Transverse colon (tissue), 4 donors: ENCODE data around the gene ZNF674. TPM values are rescaled to one million over a fixed set of nuclear protein-coding genes. Genes with fewer than 3 reads are reported as not detected.
"Not testable (repeated sequence)": the region's sequence is repeated elsewhere in the genome, so short reads cannot be mapped to it uniquely, and the experiment has no call there.

Experiments used
- DNase-seq: peaks from one replicate; pipeline ENCODE4 v3.0.0-alpha.2; 2019
- H3K27ac ChIP-seq, 4 donors: fragments of 200-600 bp; sonication (generic); 2 replicates each; pipeline ENCODE4 v1.5.1; 2016 to 2018; ENCODE audit warnings: inconsistent platforms in 4 of 4
- H3K27me3 ChIP-seq: fragments of 200-600 bp; sonication (generic); 2 replicates; pipeline ENCODE4 v1.5.1; 2017; ENCODE audit warnings: inconsistent platforms
- H3K36me3 ChIP-seq, 4 donors: fragments of 200-600 bp; sonication (generic); 2 replicates each; pipeline ENCODE4 v1.5.1; 2017 to 2019; ENCODE audit warnings: inconsistent platforms in 4 of 4
- H3K4me1 ChIP-seq, 4 donors: fragments of 200-600 bp; sonication (generic); 2 replicates each; pipeline ENCODE4 v1.5.1; 2017 to 2020; ENCODE audit warnings: inconsistent platforms in 4 of 4
- H3K4me3 ChIP-seq, 4 donors: fragments of 200-600 bp; sonication (generic); 1 replicate in 1 of 4; 2 replicates in 3 of 4; pipeline versions ENCODE4 v1.5.1 to v1.6.1; 2017 to 2019; ENCODE audit warnings: inconsistent platforms in 4 of 4
- H3K9me3 ChIP-seq, 2 donors: fragments of 200-600 bp; sonication (generic); 2 replicates each; pipeline ENCODE4 v1.5.1; 2017 to 2019; ENCODE audit warnings: inconsistent platforms in 2 of 2
- EP300 ChIP-seq: sonication (generic); formaldehyde crosslinking; IDR thresholded peaks from one replicate; pipeline ENCODE4 v1.6.1; 2017; ENCODE audit warnings: antibody characterized with exemption, low read depth
- POLR2A ChIP-seq: fragments of 450-650 bp; IDR thresholded peaks from one replicate; pipeline ENCODE4 v1.6.1; 2016; ENCODE audit warnings: antibody characterized with exemption, mild to moderate bottlenecking, moderate library complexity
- POLR2AphosphoS5 ChIP-seq, 3 donors: sonication (generic); formaldehyde crosslinking; IDR thresholded peaks; one replicate each; pipeline ENCODE4 v1.6.1; 2016; ENCODE audit warnings: antibody characterized with exemption in 3 of 3
- WGBS, 2 donors: methylation state at CpG; one replicate each; pipeline ENCODE4 v1.1.5; 2018; ENCODE audit warnings: low coverage in 1 of 2; 5-methylcytosine and 5-hydroxymethylcytosine counted together
- in situ Hi-C, 4 donors: fragments of 200-750 bp; cut with MboI; loops; one replicate each; pipeline versions ENCODE4 v1.15.0 to v1.15.1; 2017; ENCODE audit warnings: low sequenced_read_pairs in 3 of 4, low pct_ligation_motif_present in 1 of 4, low pct_unique_long_range_greater_than_20kb in 1 of 4
- intact Hi-C: fragments of 100-400 bp; cut with DNase I; formaldehyde crosslinking; loops from one replicate; pipeline ENCODE4 v1.15.1; 2023; ENCODE audit warnings: low total_unique reads
- total RNA-seq, 4 donors: library from RNA; depleted of rRNA; stranded (reverse); fragments of >200 nt; gene quantifications; one replicate each; pipeline ENCODE4 v1.1.0, GENCODE V29; 2016
- TF ChIP-seq, protein P1 (sequence below), 5 experiments: fragments of 200-600 bp in 3 of 5; fragments of 450-650 bp in 2 of 5; sonication (generic) in 3 of 5; IDR thresholded peaks; 1 replicate in 2 of 5; 2 replicates in 3 of 5; pipeline ENCODE4 v1.5.1; 2016 to 2017; ENCODE audit warnings: antibody characterized with exemption in 5 of 5, inconsistent platforms in 3 of 5, mild to moderate bottlenecking in 2 of 5, moderate library complexity in 1 of 5

The ZNF674 gene
- total RNA-seq, 4 donors from 2014 or later: 0.37 to 11.0 (median 5.6) TPM

DNA sequence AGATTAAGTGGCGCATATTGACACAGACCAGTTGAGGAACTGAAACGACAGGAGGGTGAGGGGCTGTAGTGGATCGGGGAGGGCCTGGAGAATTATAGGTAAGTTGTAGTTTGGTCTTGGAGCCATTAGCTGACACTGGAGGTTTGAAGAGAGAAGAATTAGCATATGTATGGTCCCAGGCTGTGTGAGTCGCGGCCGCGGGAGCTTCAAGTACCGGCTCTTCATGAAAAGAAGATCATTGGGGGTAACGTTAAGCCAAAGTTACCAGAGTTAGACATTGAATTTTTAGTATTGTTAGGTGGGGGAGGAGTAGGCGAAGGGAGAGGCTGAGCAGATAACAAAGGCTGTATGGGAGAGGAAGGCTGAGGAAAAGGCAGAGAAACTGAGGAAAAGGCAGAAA is 56.5 kb downstream of the ZNF674 start:
- Histone ChIP-seq H3K27me3 (no peaks in the 10 kb centered on the region), H3K36me3 (no peaks in the 10 kb centered on the region), H3K27ac (no peak overlapping the region), H3K4me3 (no peak overlapping the region), H3K9me3 (no peaks in the 10 kb centered on the region), H3K4me1 (no peaks in the 10 kb centered on the region)
- intact Hi-C loops: no loop called here
- DNase-seq: no peak
- WGBS, 2 donors: 84% methylated on average over 10 of the region's 10 CpGs; no CpG with 5 or more reads in 1 of the 2 donors
- no peak for TF ChIP-seq POLR2A
- no peak for TF ChIP-seq POLR2AphosphoS5 (IDR thresholded peaks at IDR 0.05)
- no peak for TF ChIP-seq EP300
- TF ChIP-seq, protein P1, sequence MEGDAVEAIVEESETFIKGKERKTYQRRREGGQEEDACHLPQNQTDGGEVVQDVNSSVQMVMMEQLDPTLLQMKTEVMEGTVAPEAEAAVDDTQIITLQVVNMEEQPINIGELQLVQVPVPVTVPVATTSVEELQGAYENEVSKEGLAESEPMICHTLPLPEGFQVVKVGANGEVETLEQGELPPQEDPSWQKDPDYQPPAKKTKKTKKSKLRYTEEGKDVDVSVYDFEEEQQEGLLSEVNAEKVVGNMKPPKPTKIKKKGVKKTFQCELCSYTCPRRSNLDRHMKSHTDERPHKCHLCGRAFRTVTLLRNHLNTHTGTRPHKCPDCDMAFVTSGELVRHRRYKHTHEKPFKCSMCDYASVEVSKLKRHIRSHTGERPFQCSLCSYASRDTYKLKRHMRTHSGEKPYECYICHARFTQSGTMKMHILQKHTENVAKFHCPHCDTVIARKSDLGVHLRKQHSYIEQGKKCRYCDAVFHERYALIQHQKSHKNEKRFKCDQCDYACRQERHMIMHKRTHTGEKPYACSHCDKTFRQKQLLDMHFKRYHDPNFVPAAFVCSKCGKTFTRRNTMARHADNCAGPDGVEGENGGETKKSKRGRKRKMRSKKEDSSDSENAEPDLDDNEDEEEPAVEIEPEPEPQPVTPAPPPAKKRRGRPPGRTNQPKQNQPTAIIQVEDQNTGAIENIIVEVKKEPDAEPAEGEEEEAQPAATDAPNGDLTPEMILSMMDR (IDR thresholded peaks at IDR 0.05): no peak
- in situ Hi-C loops: no loop called here

DNA sequence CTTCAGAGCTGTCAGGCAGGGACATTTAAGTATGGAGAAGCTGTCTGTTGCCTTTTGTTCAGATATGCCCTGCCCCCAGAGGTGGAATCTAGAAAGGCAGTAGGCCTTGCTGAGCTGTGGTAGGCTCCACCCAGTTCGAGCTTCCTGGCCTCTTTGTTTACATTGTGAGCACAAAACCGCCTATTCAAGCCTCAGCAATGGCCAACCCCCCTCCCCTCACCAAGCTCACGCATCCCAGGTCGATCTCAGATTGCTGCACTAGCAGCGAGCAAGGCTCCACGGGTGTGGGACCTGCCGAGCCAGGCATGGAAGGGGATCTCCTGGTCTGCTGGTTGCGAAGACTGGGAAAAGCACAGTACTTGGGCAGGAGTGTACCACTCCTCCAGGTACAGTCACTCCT is 59.3 kb downstream of the ZNF674 start:
- intact Hi-C loops: no loop called here
- H3K4me1 ChIP-seq: no peaks in the 10 kb centered on the region
- WGBS, 2 donors: 80% methylated on average over 8 of the region's 8 CpGs; no CpG with 5 or more reads in 1 of the 2 donors
- in situ Hi-C loops: no loop called here
- no peak overlapping the region for H3K27ac ChIP-seq
- H3K9me3 ChIP-seq: no peaks in the 10 kb centered on the region
- DNase-seq: no peak
- no peaks in the 10 kb centered on the region for H3K27me3 ChIP-seq
- no peak for TF ChIP-seq POLR2A
- TF ChIP-seq, protein P1 (IDR thresholded peaks at IDR 0.05): no peak
- TF ChIP-seq POLR2AphosphoS5 (IDR thresholded peaks at IDR 0.05): no peak
- no peak for TF ChIP-seq EP300
- no peaks in the 10 kb centered on the region for H3K36me3 ChIP-seq
- no peak overlapping the region for H3K4me3 ChIP-seq

DNA sequence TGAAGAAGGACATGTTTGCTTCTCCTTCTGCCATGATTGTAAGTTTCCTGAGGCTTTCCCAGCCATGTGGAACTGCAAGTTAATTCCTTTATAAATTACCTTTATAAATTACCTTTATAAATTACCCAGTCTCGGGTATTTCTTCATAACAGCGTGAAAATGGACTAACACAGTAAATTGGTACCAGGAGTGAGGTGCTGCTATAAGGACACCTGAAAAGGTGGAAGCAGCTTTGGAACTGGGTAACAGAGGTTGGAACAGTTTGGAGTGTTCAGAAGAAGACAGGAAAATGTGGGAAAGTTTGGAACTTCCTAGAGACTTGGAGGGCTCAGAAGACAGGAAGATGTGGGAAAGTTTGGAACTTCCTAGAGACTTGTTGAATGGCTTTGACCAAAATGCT is 66.6 kb downstream of the ZNF674 start:
- H3K4me1 ChIP-seq, in situ Hi-C loops, DNase-seq, H3K27ac ChIP-seq, intact Hi-C loops, H3K9me3 ChIP-seq, H3K36me3 ChIP-seq, H3K4me3 ChIP-seq, H3K27me3 ChIP-seq: not testable (repeated sequence)
- 82% methylated on average over 2 of the region's 2 CpGs; no CpG with 5 or more reads in 1 of the 2 donors for WGBS, 2 donors

DNA sequence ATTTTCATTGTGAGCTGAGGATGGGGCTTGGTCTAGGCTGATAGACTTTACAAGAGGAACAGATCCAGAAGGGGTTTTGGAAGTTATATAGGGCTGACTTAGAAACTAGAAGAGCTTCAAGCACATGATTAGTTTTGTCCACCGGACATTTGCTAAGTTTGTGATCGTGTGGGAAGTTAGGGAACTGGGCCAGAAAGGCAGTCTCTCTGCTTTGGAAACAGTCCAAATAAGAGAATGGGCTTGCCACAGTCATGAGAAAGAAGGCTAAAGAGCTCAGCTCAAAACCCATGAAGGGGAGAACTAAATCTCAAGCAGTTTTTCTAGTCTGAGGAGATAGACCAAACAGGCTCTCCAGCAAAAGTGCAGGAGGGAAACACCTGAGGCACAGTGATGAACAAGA is 67.8 kb downstream of the ZNF674 start:
- in situ Hi-C loops (no loop called here), intact Hi-C loops (no loop called here)
- H3K9me3 ChIP-seq: no peaks in the 10 kb centered on the region
- 62% methylated on average over 2 of the region's 2 CpGs; no CpG with 5 or more reads in 1 of the 2 donors for WGBS, 2 donors
- H3K4me3 ChIP-seq: no peak overlapping the region
- no peak overlapping the region for H3K27ac ChIP-seq
- DNase-seq: no peak
- TF ChIP-seq POLR2AphosphoS5 (IDR thresholded peaks at IDR 0.05) (no peak), EP300 (no peak), POLR2A (no peak)
- TF ChIP-seq, protein P1 (IDR thresholded peaks at IDR 0.05): no peak
- H3K36me3 ChIP-seq: peaks cover 0 to 4% (median 0%) of the 10 kb centered on the region in 4 donors
- H3K27me3 ChIP-seq: no peaks in the 10 kb centered on the region
- no peaks in the 10 kb centered on the region for H3K4me1 ChIP-seq

DNA sequence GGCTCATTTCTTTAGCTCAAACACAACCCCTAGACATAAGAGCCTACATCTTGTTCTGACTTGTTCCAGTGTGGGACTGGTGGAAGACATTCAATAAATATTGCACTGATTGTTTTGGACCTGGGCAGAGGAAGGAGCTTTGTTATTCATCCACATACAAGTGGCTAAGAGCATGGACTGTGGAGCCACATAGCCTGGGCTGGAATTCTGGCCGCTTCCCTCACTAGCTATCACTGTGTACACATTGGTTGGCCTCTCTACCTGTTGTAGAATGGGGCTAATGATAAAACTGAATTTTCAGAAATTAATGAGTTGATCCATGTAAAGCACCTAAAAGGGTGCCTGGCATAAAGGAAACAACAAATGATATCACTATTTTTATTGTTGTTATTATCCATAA is 80.0 kb downstream of the ZNF674 start:
- H3K27ac ChIP-seq: no peak overlapping the region
- intact Hi-C loops: no loop called here
- no peaks in the 10 kb centered on the region for H3K9me3 ChIP-seq
- in situ Hi-C loops: no loop called here
- no peaks in the 10 kb centered on the region for H3K4me1 ChIP-seq
- WGBS, 2 donors: 76% methylated on average over 1 of the region's 1 CpG; no CpG with 5 or more reads in 1 of the 2 donors
- TF ChIP-seq EP300: no peak
- TF ChIP-seq POLR2A: no peak
- no peak for TF ChIP-seq POLR2AphosphoS5 (IDR thresholded peaks at IDR 0.05)
- TF ChIP-seq, protein P1 (IDR thresholded peaks at IDR 0.05): no peak
- H3K4me3 ChIP-seq: no peak overlapping the region
- no peak for DNase-seq
- H3K36me3 ChIP-seq: no peaks in the 10 kb centered on the region
- no peaks in the 10 kb centered on the region for H3K27me3 ChIP-seq
